Progenitor cell of endocrine pancreas (in vitro differentiated cells): ENCODE results near the gene LETMD1. TPM values are rescaled to one million over a fixed set of nuclear protein-coding genes. Genes with fewer than 3 reads are reported as not detected.

Source experiments
- DNase-seq: peaks from one replicate; pipeline ENCODE4 v3.0.0; 2021; ENCODE audit warnings: low spot score; ENCODE audit not compliant: unreplicated experiment
- H3K27ac Mint-ChIP-seq: 2 replicates; pipeline ENCODE4 v1.8.0; 2021; ENCODE audit warnings: mild to moderate bottlenecking, moderate library complexity, mixed read lengths
- H3K27me3 Mint-ChIP-seq: 2 replicates; pipeline ENCODE4 v1.8.0; 2021; ENCODE audit warnings: mixed read lengths
- H3K36me3 Mint-ChIP-seq: 2 replicates; pipeline ENCODE4 v1.8.0; 2022; ENCODE audit warnings: mixed read lengths; ENCODE audit not compliant: insufficient read depth
- H3K4me1 Mint-ChIP-seq: 2 replicates; pipeline ENCODE4 v1.8.0; 2021; ENCODE audit warnings: low read depth, mixed read lengths
- H3K4me3 Mint-ChIP-seq: 2 replicates; pipeline ENCODE4 v1.8.0; 2021; ENCODE audit warnings: low read depth, mild to moderate bottlenecking, moderate library complexity, mixed read lengths
- H3K9me3 Mint-ChIP-seq: 2 replicates; pipeline ENCODE4 v1.8.0; 2021; ENCODE audit warnings: low read depth, mixed read lengths
- CTCF ChIP-seq: fragments of 200-600 bp; sonication (generic); IDR thresholded peaks from one replicate; pipeline ENCODE4 v1.5.0; 2021; ENCODE audit warnings: antibody characterized with exemption, mild to moderate bottlenecking; ENCODE audit not compliant: unreplicated experiment
- total RNA-seq: library from RNA; stranded (reverse); gene quantifications from 2 replicates; pipeline ENCODE4 v1.2.1, GENCODE V29; 2021

LETMD1 gene
- total RNA-seq, 1 donor from 2014 or later, result 58.0 TPM

GRCh38 chr12:51056242-51056641, 8.1 kb downstream of the LETMD1 start:
- Mint-ChIP-seq H3K27me3 (no peaks in the 10 kb centered on the region), H3K4me1 (no peaks in the 10 kb centered on the region), H3K36me3 (peaks cover 18% of the 10 kb centered on the region), H3K9me3 (no peaks in the 10 kb centered on the region), H3K27ac (no peak overlapping the region), H3K4me3 (no peak overlapping the region)
- DNase-seq, result no peak
- TF ChIP-seq CTCF, result no peak

- Mint-ChIP-seq H3K9me3 (no peaks in the 10 kb centered on the region), H3K27ac (no peak overlapping the region), H3K4me3 (no peak overlapping the region), H3K27me3 (no peaks in the 10 kb centered on the region), H3K4me1 (no peaks in the 10 kb centered on the region), H3K36me3 (peaks cover 20% of the 10 kb centered on the region)
- no peak for TF ChIP-seq CTCF
- DNase-seq, result no peak
These were observed 11.0 kb downstream of the LETMD1 start for GRCh38 chr12:51059086-51059485.

DNA sequence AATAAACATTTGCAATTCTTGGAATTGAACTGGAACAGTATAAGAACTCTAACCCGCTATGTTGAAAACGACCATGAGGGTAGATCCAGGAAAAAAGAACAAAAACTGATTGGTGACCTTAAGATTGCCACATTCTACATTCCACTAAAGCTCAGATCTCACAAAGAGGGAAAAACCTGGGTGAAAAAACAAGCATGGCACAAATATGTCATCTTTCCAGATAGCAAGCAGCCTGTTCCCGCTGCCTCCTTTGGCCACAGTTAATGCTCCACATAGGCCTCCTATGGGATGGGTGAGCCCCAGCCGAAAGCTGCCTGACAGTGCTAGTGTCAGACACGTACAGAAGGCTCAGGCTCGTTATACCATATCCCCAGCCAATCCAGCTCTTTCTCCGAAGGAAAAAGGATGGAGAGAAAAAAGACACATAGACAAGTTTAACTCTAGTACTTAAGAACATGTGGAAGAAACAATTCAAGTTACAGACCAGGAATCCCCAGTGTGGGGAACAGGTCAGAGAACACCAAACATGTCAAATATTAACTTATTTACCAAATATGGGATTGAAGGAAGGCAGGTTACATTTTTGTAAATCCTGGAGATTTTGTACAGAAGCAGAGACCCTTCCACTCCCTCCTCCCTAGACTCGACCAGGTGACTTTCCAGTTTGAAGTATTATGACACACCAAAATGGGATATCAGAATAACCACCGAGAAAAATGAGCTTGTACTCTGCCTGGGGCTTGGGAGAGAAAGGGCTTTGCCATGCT, 14.7 kb downstream of the LETMD1 start:
- H3K27ac Mint-ChIP-seq, result no peak overlapping the region
- H3K36me3 Mint-ChIP-seq, result peaks cover 25% of the 10 kb centered on the region
- no peak overlapping the region for H3K4me3 Mint-ChIP-seq
- no peak for TF ChIP-seq CTCF
- H3K9me3 Mint-ChIP-seq, result no peaks in the 10 kb centered on the region
- no peak for DNase-seq
- no peaks in the 10 kb centered on the region for H3K27me3 Mint-ChIP-seq
- H3K4me1 Mint-ChIP-seq, result no peaks in the 10 kb centered on the region

DNA sequence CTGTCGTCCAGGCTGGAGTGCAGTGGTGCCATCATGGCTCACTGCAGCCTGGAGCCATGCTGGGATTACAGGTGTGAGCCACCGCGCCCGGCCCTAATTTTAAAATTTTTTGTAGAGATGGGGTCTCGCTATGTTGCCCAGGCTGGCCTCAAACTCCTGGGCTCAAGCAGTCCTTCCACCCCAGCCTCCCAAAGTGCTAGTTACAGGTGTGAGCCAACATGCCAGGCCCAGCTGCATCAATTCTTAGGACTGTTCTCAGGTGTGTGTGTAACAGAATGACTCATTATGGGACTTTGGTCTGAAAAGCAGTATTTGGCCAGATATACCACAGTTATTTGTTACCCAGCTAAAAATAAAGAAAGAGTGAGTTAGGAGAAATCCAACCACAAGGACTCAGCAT, 17.4 kb downstream of the LETMD1 start:
- H3K36me3 Mint-ChIP-seq, result peaks cover 21% of the 10 kb centered on the region
- no peak for TF ChIP-seq CTCF

GRCh38 chr12:51067229-51067628, 19.1 kb downstream of the LETMD1 start:
- Mint-ChIP-seq H3K27me3 (no peaks in the 10 kb centered on the region), H3K9me3 (no peaks in the 10 kb centered on the region), H3K27ac (no peak overlapping the region), H3K36me3 (peaks cover 20% of the 10 kb centered on the region), H3K4me3 (no peak overlapping the region), H3K4me1 (peaks cover 6% of the 10 kb centered on the region)
- no peak for TF ChIP-seq CTCF
- DNase-seq, result no peak

More for the DNA sequence above, 17.4 kb downstream of the LETMD1 start:
- Mint-ChIP-seq H3K9me3 (no peaks in the 10 kb centered on the region), H3K27ac (no peak overlapping the region), H3K4me3 (no peak overlapping the region), H3K4me1 (no peaks in the 10 kb centered on the region), H3K27me3 (no peaks in the 10 kb centered on the region)
- no peak for DNase-seq
